GM12874 (cell line): Measurements from ENCODE around the gene CMTM5.

ENCODE experiments used
- CTCF ChIP-seq: IDR thresholded peaks from 2 replicates; pipeline ENCODE4 v1.5.1; 2011; ENCODE audit warnings: low read depth, mild to moderate bottlenecking, control low read depth, low read length, moderate library complexity; ENCODE audit not compliant: insufficient read depth

The CMTM5 gene

GRCh38 chr14:23386999-23387398 lies 10.2 kb downstream of the CMTM5 start:
- no peak for TF ChIP-seq CTCF

- no peak for TF ChIP-seq CTCF
These were observed 11.4 kb downstream of the CMTM5 start for GRCh38 chr14:23387916-23388882.

- no peak for TF ChIP-seq CTCF
These were observed 12.2 kb downstream of the CMTM5 start for GRCh38 chr14:23388996-23389395.

- TF ChIP-seq CTCF = no peak
These were observed 12.6 kb downstream of the CMTM5 start for GRCh38 chr14:23389396-23389795.

- TF ChIP-seq CTCF = no peak
These were observed 15.8 kb downstream of the CMTM5 start for GRCh38 chr14:23392613-23393012.

- TF ChIP-seq CTCF = no peak
These were observed 19.3 kb downstream of the CMTM5 start for GRCh38 chr14:23396126-23396525.

- TF ChIP-seq CTCF = no peak
These were observed 20.0 kb downstream of the CMTM5 start for GRCh38 chr14:23396781-23397407.
